HG03108 (cell line): Measurements from ENCODE around the gene MRPL43.

Experiments used
- ATAC-seq: cut with Tn5 transposase; IDR thresholded peaks from one replicate; pipeline ENCODE4 v1.9.1; 2021; ENCODE audit warnings: moderate library complexity; ENCODE audit not compliant: unreplicated experiment

Gene MRPL43

GRCh38 chr10:100969187-100970075, 17.9 kb downstream of the MRPL43 start, which contains the start of gene SEMA4G:
Gene SEMA4G (plus strand): TSS chr10:100969504. CDS start chr10:100972913, 3,409 bp downstream.
- ATAC-seq: no peak

GRCh38 chr10:100968863-100969186, 18.5 kb downstream of the MRPL43 start:
- no peak for ATAC-seq

- ATAC-seq: no peak
These were observed 19.1 kb downstream of the MRPL43 start for GRCh38 chr10:100968062-100968736.

- no peak for ATAC-seq
These were observed 20.0 kb downstream of the MRPL43 start for GRCh38 chr10:100967332-100967731.

- ATAC-seq: no peak
These were observed 20.4 kb downstream of the MRPL43 start for GRCh38 chr10:100966887-100967286.

- no peak for ATAC-seq
These were observed 21.5 kb downstream of the MRPL43 start for GRCh38 chr10:100965820-100966219.

GRCh38 chr10:100963826-100964225, 23.5 kb downstream of the MRPL43 start:
- ATAC-seq: no peak

GRCh38 chr10:100962351-100963080, 24.8 kb downstream of the MRPL43 start:
- no peak for ATAC-seq

- ATAC-seq: no peak
These were observed 27.0 kb downstream of the MRPL43 start for GRCh38 chr10:100960251-100960650.

GRCh38 chr10:100948916-100949315, 38.4 kb downstream of the MRPL43 start:
- ATAC-seq: no peak

- no peak for ATAC-seq
These were observed 41.5 kb downstream of the MRPL43 start for GRCh38 chr10:100945754-100946153.

- no peak for ATAC-seq
These were observed 43.8 kb downstream of the MRPL43 start for GRCh38 chr10:100943508-100943907.

- no peak for ATAC-seq
These were observed 45.1 kb downstream of the MRPL43 start for GRCh38 chr10:100942229-100942628.

- ATAC-seq: no peak
These were observed 47.4 kb downstream of the MRPL43 start for GRCh38 chr10:100939763-100940344.
